Small intestine (tissue), 16 donors: ENCODE data around the gene FOXD4L3. TPM values are rescaled to one million over a fixed set of nuclear protein-coding genes. Genes with fewer than 3 reads are reported as not detected.
"Not testable (repeated sequence)": the region's sequence is repeated elsewhere in the genome, so short reads cannot be mapped to it uniquely, and the experiment has no call there.

Experiments used
- DNase-seq, 2 donors: peaks; one replicate each; pipeline versions ENCODE4 v3.0.0 to v3.0.0-alpha.2; 2013
- FAIRE-seq: peaks from 2 replicates; lab custom pipeline; 2012; peaks lifted over from hg19 to GRCh38; lab: Jason Lieb, UNC
- H3K27ac ChIP-seq, 3 donors: one replicate each; pipeline ENCODE4 v1.5.1; 2013; ENCODE audit warnings: low read length in 2 of 3, mild to moderate bottlenecking in 2 of 3, control low read depth in 1 of 3, inconsistent platforms in 1 of 3, low read depth in 1 of 3, moderate library complexity in 1 of 3
- H3K27me3 ChIP-seq, 3 donors: one replicate each; pipeline ENCODE4 v1.6.1; 2013; ENCODE audit warnings: low read length in 3 of 3, inconsistent platforms in 1 of 3; ENCODE audit not compliant: control insufficient read depth in 3 of 3, insufficient read depth in 3 of 3
- H3K36me3 ChIP-seq, 3 donors: one replicate each; pipeline ENCODE4 v1.6.1; 2013; ENCODE audit warnings: low read length in 3 of 3, inconsistent platforms in 1 of 3, low read depth in 1 of 3, mild to moderate bottlenecking in 1 of 3, moderate library complexity in 1 of 3; ENCODE audit not compliant: control insufficient read depth in 3 of 3, insufficient read depth in 2 of 3
- H3K4me1 ChIP-seq, 3 donors: one replicate each; pipeline ENCODE4 v1.6.1; 2013; ENCODE audit warnings: low read length in 2 of 3, inconsistent platforms in 1 of 3, low read depth in 1 of 3, mild to moderate bottlenecking in 1 of 3, moderate library complexity in 1 of 3; ENCODE audit not compliant: control insufficient read depth in 3 of 3, insufficient read depth in 2 of 3
- H3K4me3 ChIP-seq, 3 donors: one replicate each; pipeline ENCODE4 v1.5.1; 2013; ENCODE audit warnings: low read length in 3 of 3, control low read depth in 1 of 3, inconsistent platforms in 1 of 3, low read depth in 1 of 3, mild to moderate bottlenecking in 1 of 3, moderate library complexity in 1 of 3
- H3K9me3 ChIP-seq, 2 donors: one replicate each; pipeline ENCODE4 v1.6.1; 2013; ENCODE audit warnings: low read depth in 1 of 2, low read length in 1 of 2; ENCODE audit not compliant: control insufficient read depth in 2 of 2, insufficient read depth in 1 of 2
- WGBS, 3 donors: extraction: QIAGEN DNeasy Blood & Tissue Kit; methylation state at CpG; one replicate each; pipeline ENCODE4 v1.1.7; 2013; 5-methylcytosine and 5-hydroxymethylcytosine counted together
- long read RNA-seq, 10 donors: transcript quantifications; one replicate each; lab custom pipeline, GENCODE V29; 2026
- polyA plus RNA-seq, 4 donors: library from polyadenylated mRNA; stranded (reverse) in 3 of 4; unstranded in 1 of 4; fragments of 200-250 nt in 3 of 4; fragments of 120-200 nt in 1 of 4; gene quantifications; one replicate each; pipeline versions ENCODE4 v1.2.1 to v1.2.3, GENCODE V29; 2013
- donor health status: healthy with polysubstance abuse.
- donor health status: control.
- donor health status: control.
- donor health status: Bipolar disorder and iron deficiency.
- donor health status: healthy.

Gene FOXD4L3
- under 1 TPM in 3 of 4 donors, not detected in 1; 0.03 to 0.45 (median 0.06) TPM for polyA plus RNA-seq
- long read RNA-seq, donor 1 = 0 reads
- long read RNA-seq, donor 2 = 0 reads
- long read RNA-seq, donor 3 = 0 reads
- long read RNA-seq, donor 4 = 0 reads
- long read RNA-seq, donor 5 = 0 reads
- long read RNA-seq, donor 6 = 0 reads
- long read RNA-seq, donor 7 = 0 reads
- long read RNA-seq, donor 8 = 0 reads
- long read RNA-seq, donor 9 = 0 reads
- long read RNA-seq, donor 10 = 0 reads

GRCh38 chr9:68302567-68302966, at the start of gene FOXD4L3:
FOXD4L3 (plus strand) TSS chr9:68302867; CDS start chr9:68302952, 85 bp downstream.
- H3K27me3 ChIP-seq, H3K36me3 ChIP-seq, H3K4me1 ChIP-seq, FAIRE-seq, H3K27ac ChIP-seq, DNase-seq, H3K4me3 ChIP-seq, H3K9me3 ChIP-seq: not testable (repeated sequence)
- 0 to 10% (median 9%) methylated on average over 1 to 4 of the region's 15 CpGs for WGBS, 3 donors

GRCh38 chr9:68281041-68281440, 21.6 kb upstream of the FOXD4L3 start:
- not testable (repeated sequence) for DNase-seq, H3K9me3 ChIP-seq, H3K36me3 ChIP-seq, H3K27me3 ChIP-seq, H3K4me1 ChIP-seq, H3K4me3 ChIP-seq, H3K27ac ChIP-seq, FAIRE-seq
- WGBS, 3 donors = 97 to 100% (median 98%) methylated on average over 9 to 10 of the region's 16 CpGs

DNA sequence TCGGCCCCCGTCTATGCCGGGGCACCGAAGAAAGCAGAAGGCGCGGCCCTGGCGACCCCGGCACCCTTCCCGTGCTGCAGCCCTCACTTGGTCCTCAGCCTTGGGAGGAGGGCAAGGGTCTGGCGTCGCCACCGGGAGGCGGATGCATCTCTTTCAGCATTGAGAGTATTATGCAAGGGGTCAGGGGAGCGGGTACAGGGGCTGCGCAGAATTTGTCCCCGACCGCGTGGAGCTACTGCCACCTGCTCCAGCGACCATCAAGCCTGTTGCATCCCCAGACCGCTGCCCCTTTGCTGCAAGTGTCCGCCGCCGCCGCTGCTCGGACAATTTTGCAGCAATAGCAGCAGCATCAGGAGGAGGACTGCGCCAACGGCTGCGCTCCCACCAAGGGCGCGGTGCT, 1.1 kb downstream of the FOXD4L3 start:
- DNase-seq, H3K27me3 ChIP-seq, FAIRE-seq: not testable (repeated sequence)

GRCh38 chr9:68304212-68304611, 1.5 kb downstream of the FOXD4L3 start:
- H3K36me3 ChIP-seq, H3K4me3 ChIP-seq, H3K27me3 ChIP-seq, H3K4me1 ChIP-seq, DNase-seq, FAIRE-seq, H3K9me3 ChIP-seq, H3K27ac ChIP-seq: not testable (repeated sequence)
- 8 to 21% (median 10%) methylated on average over 6 to 8 of the region's 21 CpGs for WGBS, 3 donors

More for the DNA sequence above, 1.1 kb downstream of the FOXD4L3 start:
- not testable (repeated sequence) for H3K4me1 ChIP-seq, H3K27ac ChIP-seq, H3K9me3 ChIP-seq, H3K36me3 ChIP-seq, H3K4me3 ChIP-seq
- 3 to 7% methylated on average over 6 to 10 of the region's 30 CpGs; no CpG with 5 or more reads in 1 of the 3 donors for WGBS, 3 donors

GRCh38 chr9:68304777-68305176, 2.1 kb downstream of the FOXD4L3 start:
- FAIRE-seq = peak; percentile 81

DNA sequence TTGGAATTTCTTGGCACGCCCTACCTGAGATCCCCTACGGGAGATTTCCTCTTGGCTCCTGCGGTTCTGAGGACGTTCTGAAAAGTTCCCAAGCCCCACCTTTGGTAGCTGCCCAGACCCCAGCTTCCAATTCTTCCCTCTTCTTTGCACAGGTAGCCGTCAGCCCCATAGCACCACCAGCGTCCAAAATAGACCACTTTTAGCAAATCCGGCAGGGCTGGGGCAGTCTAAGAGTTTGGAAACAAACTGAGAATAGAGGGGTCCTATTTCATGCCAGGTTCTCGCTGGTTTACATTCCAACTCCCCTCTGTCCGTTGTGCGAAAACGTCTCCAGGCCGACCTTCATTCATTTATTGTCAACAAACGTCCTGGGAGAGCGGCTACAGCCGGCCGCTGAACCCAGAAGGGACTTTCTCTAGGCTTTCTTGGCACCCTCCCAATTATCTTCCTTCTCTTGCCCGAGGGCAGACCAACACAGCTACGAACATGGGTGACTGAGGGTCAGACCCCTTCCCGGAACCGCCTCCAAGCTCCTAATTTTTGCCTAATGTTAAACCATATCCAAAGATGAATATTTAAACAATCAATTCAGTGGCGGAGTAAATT, 3.1 kb downstream of the FOXD4L3 start:
- not testable (repeated sequence) for H3K27me3 ChIP-seq, H3K27ac ChIP-seq, H3K9me3 ChIP-seq, FAIRE-seq, H3K36me3 ChIP-seq, DNase-seq, H3K4me1 ChIP-seq, H3K4me3 ChIP-seq
- WGBS, 3 donors = 18 to 37% (median 25%) methylated on average over 7 to 9 of the region's 21 CpGs

More at GRCh38 chr9:68304777-68305176, 2.1 kb downstream of the FOXD4L3 start:
- not testable (repeated sequence) for H3K4me1 ChIP-seq, H3K4me3 ChIP-seq, H3K27ac ChIP-seq, DNase-seq, H3K9me3 ChIP-seq, H3K27me3 ChIP-seq, H3K36me3 ChIP-seq
- WGBS, 3 donors = 13 to 16% (median 15%) methylated on average over 2 of the region's 4 CpGs

DNA sequence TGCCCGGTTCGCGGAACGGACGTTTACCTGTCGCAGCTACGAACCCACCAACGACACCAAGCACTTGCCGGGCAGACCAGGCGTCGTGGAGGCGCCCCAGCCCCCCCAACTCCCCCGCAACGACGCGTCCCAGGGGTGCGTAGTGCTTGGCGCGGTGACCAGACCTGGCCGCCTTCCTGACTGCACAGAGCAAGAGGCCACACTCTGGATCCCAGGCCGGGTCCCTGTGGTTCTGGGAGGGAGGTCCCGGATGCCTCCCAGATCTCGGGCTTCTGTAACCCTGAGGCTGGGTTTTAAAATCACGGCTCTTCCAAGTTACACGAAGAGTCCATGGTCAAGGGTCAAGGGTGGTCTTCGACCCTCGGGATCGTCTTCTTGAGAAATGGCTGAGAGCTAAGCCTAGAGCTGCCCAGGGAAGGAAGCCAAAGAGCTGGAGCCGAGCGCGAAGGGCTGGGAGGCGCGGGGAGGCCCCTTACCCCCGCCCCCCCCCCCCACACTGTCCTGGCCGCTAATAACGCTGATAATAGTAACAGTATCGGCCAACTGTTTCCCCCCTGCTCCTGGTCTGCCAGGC, 3.8 kb downstream of the FOXD4L3 start:
- WGBS, 3 donors = 11 to 18% (median 16%) methylated on average over 23 to 28 of the region's 37 CpGs
- DNase-seq = peak in 1 of 2 donors; percentile 0
- not testable (repeated sequence) for H3K27ac ChIP-seq, H3K4me1 ChIP-seq, FAIRE-seq, H3K4me3 ChIP-seq, H3K27me3 ChIP-seq, H3K9me3 ChIP-seq, H3K36me3 ChIP-seq

DNA sequence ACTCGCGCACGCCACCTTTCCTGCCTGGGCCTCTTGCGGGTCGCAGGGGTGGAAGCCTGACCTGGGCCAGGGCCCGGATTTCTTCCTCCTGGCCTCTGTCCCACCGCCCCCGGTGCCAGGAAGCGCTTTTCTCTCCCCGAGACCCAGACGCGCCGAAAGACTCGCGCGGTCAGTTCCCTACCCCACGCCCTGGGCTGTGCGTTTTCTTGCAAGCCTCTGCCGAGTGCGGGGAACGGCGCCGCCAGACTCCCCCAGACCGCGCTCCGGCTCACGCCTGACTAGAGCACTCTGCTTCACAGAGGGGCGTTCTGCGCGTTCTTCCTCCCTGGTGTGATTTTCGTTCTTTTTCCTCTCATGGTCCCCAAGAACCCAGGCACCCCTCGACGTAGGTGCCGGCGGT, 4.5 kb downstream of the FOXD4L3 start:
- not testable (repeated sequence) for H3K27me3 ChIP-seq, DNase-seq, H3K9me3 ChIP-seq, H3K4me3 ChIP-seq, H3K36me3 ChIP-seq, FAIRE-seq, H3K27ac ChIP-seq, H3K4me1 ChIP-seq
- WGBS, 3 donors = 28 to 42% (median 41%) methylated on average over 14 to 18 of the region's 35 CpGs
